SU-DHL-6 (cell line): ENCODE data around the gene RALBP1.
"Not testable (repeated sequence)": the region's sequence is repeated elsewhere in the genome, so short reads cannot be mapped to it uniquely, and the experiment has no call there.

ENCODE experiments used
- H2AFZ ChIP-seq: fragments of 200-600 bp; sonication (generic); 2 replicates; pipeline ENCODE4 v1.6.1; 2014; ENCODE audit warnings: low read depth, mild to moderate bottlenecking, moderate library complexity, mixed read lengths, antibody characterized with exemption, low read length; ENCODE audit not compliant: severe bottlenecking
- H3F3A ChIP-seq: fragments of 200-600 bp; shearing (Covaris generic); 2 replicates; pipeline ENCODE4 v1.6.0; 2016; ENCODE audit warnings: antibody characterized with exemption, mild to moderate bottlenecking; ENCODE audit not compliant: insufficient read depth
- H3K27ac ChIP-seq: fragments of 200-600 bp; sonication (generic); 2 replicates; pipeline ENCODE4 v1.5.1; 2016; ENCODE audit warnings: low read depth, mild to moderate bottlenecking, low read length, moderate library complexity, mixed read lengths
- H3K27me3 ChIP-seq: fragments of 200-600 bp; sonication (generic), shearing (Covaris generic); 2 replicates; pipeline ENCODE4 v1.6.0; 2014; ENCODE audit warnings: mild to moderate bottlenecking, low read length
- H3K36me3 ChIP-seq: fragments of 200-600 bp; sonication (generic); 2 replicates; pipeline ENCODE4 v1.6.1; 2014; ENCODE audit warnings: mild to moderate bottlenecking, low read length, mixed read lengths
- H3K4me2 ChIP-seq: fragments of 300-600, 200-600 bp; shearing (Covaris generic), sonication (generic); 2 replicates; pipeline ENCODE4 v1.6.0; 2014; ENCODE audit warnings: low read length, low read depth, mild to moderate bottlenecking; ENCODE audit not compliant: poor library complexity, severe bottlenecking
- H3K4me3 ChIP-seq: fragments of 200-600 bp; sonication (generic); 2 replicates; pipeline ENCODE4 v1.5.1; 2014; ENCODE audit warnings: antibody characterized with exemption, low read length, mild to moderate bottlenecking, mixed read lengths; ENCODE audit not compliant: insufficient read depth, poor library complexity, severe bottlenecking
- H3K79me2 ChIP-seq: fragments of 200-600 bp; sonication (generic); 2 replicates; pipeline ENCODE4 v1.6.1; 2014; ENCODE audit warnings: mild to moderate bottlenecking, low read length, moderate library complexity; ENCODE audit not compliant: insufficient read depth
- H3K9ac ChIP-seq: fragments of 200-600 bp; sonication (generic); 2 replicates; pipeline ENCODE4 v1.7.0; 2014; ENCODE audit warnings: mild to moderate bottlenecking, low read length
- H3K9me2 ChIP-seq: fragments of 200-600 bp; sonication (generic); replicated peaks from 2 replicates; pipeline ENCODE4 v1.6.1; 2014; ENCODE audit warnings: low read length; ENCODE audit not compliant: insufficient read depth
- H3K9me3 ChIP-seq: fragments of 200-600 bp; sonication (generic); 2 replicates; pipeline ENCODE4 v1.6.1; 2014; ENCODE audit warnings: low read length, mixed read lengths; ENCODE audit not compliant: insufficient read depth
- H4K20me1 ChIP-seq: fragments of 200-600 bp; sonication (generic); 2 replicates; pipeline ENCODE4 v1.6.1; 2014; ENCODE audit warnings: low read depth, mild to moderate bottlenecking, antibody characterized with exemption, low read length, moderate library complexity, mixed read lengths
- CTCF ChIP-seq: fragments of 200-600 bp; sonication (generic); IDR thresholded peaks from one replicate; pipeline ENCODE4 v1.5.1; 2017; ENCODE audit warnings: antibody characterized with exemption, mild to moderate bottlenecking, low read length, moderate library complexity; ENCODE audit not compliant: insufficient read depth, poor library complexity, severe bottlenecking
- EZH2phosphoT487 ChIP-seq: fragments of 200-600 bp; sonication (generic), shearing (Covaris generic); conservative IDR thresholded peaks from 2 replicates; pipeline ENCODE4 v1.6.1; 2018; ENCODE audit warnings: mild to moderate bottlenecking, antibody characterized with exemption, low read length, moderate library complexity, mixed read lengths

Gene RALBP1

GRCh38 chr18:9474108-9474982, 968 bp upstream of the RALBP1 start:
- no peak for TF ChIP-seq CTCF
- TF ChIP-seq EZH2phosphoT487: no peak
- Histone ChIP-seq H3K9ac (peak overlapping the region; percentile 86), H3K9me3 (no peaks in the 10 kb centered on the region), H3F3A (no peaks in the 10 kb centered on the region), H3K27ac (no peak overlapping the region), H3K36me3 (no peaks in the 10 kb centered on the region), H2AFZ (peak overlapping the region; percentile 99), H3K4me2 (peak overlapping the region; percentile 85), H3K79me2 (peaks cover 38% of the 10 kb centered on the region), H3K27me3 (no peaks in the 10 kb centered on the region), H3K4me3 (peak overlapping the region; percentile 80), H3K9me2 (no peaks in the 10 kb centered on the region), H4K20me1 (no peaks in the 10 kb centered on the region)

- H3K36me3 ChIP-seq: no peaks in the 10 kb centered on the region
- H3K4me3 ChIP-seq: peak overlapping the region; percentile 69
- H3K9me2 ChIP-seq: no peaks in the 10 kb centered on the region
- H3F3A ChIP-seq: no peaks in the 10 kb centered on the region
- TF ChIP-seq CTCF (no peak), EZH2phosphoT487 (no peak)
- H3K79me2 ChIP-seq: peaks cover 54% of the 10 kb centered on the region
- no peaks in the 10 kb centered on the region for H3K9me3 ChIP-seq
- peak overlapping the region; percentile 100 for H3K4me2 ChIP-seq
- H2AFZ ChIP-seq: peak overlapping the region; percentile 52
- no peaks in the 10 kb centered on the region for H3K27me3 ChIP-seq
- no peaks in the 10 kb centered on the region for H4K20me1 ChIP-seq
- H3K9ac ChIP-seq: peak overlapping the region; percentile 86
- H3K27ac ChIP-seq: peak overlapping the region; percentile 63
Observed at GRCh38 chr18:9475643-9476591, 604 bp downstream of the RALBP1 start.

- peak overlapping the region; percentile 100 for H3K4me2 ChIP-seq
- H3K4me3 ChIP-seq: peak overlapping the region; percentile 69
- not testable (repeated sequence) for H3K9me3 ChIP-seq, H3K36me3 ChIP-seq, H3K27me3 ChIP-seq, H3K9me2 ChIP-seq, H2AFZ ChIP-seq, H4K20me1 ChIP-seq, H3F3A ChIP-seq
- H3K79me2 ChIP-seq: peaks cover 64% of the 10 kb centered on the region
- peak overlapping the region; percentile 86 for H3K9ac ChIP-seq
- peak overlapping the region; percentile 63; the same call in 1 of the 2 replicates for H3K27ac ChIP-seq
Observed at GRCh38 chr18:9476949-9477348, 1.6 kb downstream of the RALBP1 start.
